Measurements from ENCODE around the gene CD3E.

CD3E gene

GRCh38 chr11:118286545-118286944 lies 18.0 kb upstream of the CD3E start:
- in situ Hi-C loops (cut with MboI; ENCODE audit: low pct_unique_long_range_greater_than_20kb, low sequenced_read_pairs, unreplicated experiment): no loop called here
- no peak for DNase-seq (ENCODE audit: low spot score)
- TF ChIP-seq CTCF (IDR thresholded peaks at IDR 0.05; ENCODE audit: extremely low read depth, insufficient read depth, missing control alignments): no peak

GRCh38 chr11:118287006-118287405 lies 17.5 kb upstream of the CD3E start:
- no peak for TF ChIP-seq CTCF (IDR thresholded peaks at IDR 0.05; ENCODE audit: extremely low read depth, insufficient read depth, missing control alignments)
- in situ Hi-C loops (cut with MboI; ENCODE audit: low pct_unique_long_range_greater_than_20kb, low sequenced_read_pairs, unreplicated experiment): no loop called here
- DNase-seq (ENCODE audit: low spot score): no peak

- no peak for DNase-seq (ENCODE audit: low spot score)
- no peak for TF ChIP-seq CTCF (IDR thresholded peaks at IDR 0.05; ENCODE audit: extremely low read depth, insufficient read depth, missing control alignments)
- in situ Hi-C loops (cut with MboI; ENCODE audit: low pct_unique_long_range_greater_than_20kb, low sequenced_read_pairs, unreplicated experiment): no loop called here
Observed at GRCh38 chr11:118289401-118289800, 15.1 kb upstream of the CD3E start.

- in situ Hi-C loops (cut with MboI; ENCODE audit: low pct_unique_long_range_greater_than_20kb, low sequenced_read_pairs, unreplicated experiment): loop anchor here (5.0 kb wide), 1 partner anchor 94 kb away; no protein-coding TSS in a partner anchor
- peak; percentile 43 for DNase-seq (ENCODE audit: low spot score)
- peak; percentile 59 for TF ChIP-seq CTCF (IDR thresholded peaks at IDR 0.05; ENCODE audit: extremely low read depth, insufficient read depth, missing control alignments)
Observed at GRCh38 chr11:118290923-118291322, 13.6 kb upstream of the CD3E start.

- no peak for DNase-seq (ENCODE audit: low spot score)
- in situ Hi-C loops (cut with MboI; ENCODE audit: low pct_unique_long_range_greater_than_20kb, low sequenced_read_pairs, unreplicated experiment): loop anchor here (5.0 kb wide), 1 partner anchor 94 kb away; no protein-coding TSS in a partner anchor
- no peak for TF ChIP-seq CTCF (IDR thresholded peaks at IDR 0.05; ENCODE audit: extremely low read depth, insufficient read depth, missing control alignments)
Observed at GRCh38 chr11:118291477-118292135, 12.9 kb upstream of the CD3E start.

GRCh38 chr11:118294053-118294452 lies 10.5 kb upstream of the CD3E start:
- in situ Hi-C loops (cut with MboI; ENCODE audit: low pct_unique_long_range_greater_than_20kb, low sequenced_read_pairs, unreplicated experiment): loop anchor here (5.0 kb wide), 1 partner anchor 97 kb away; no protein-coding TSS in a partner anchor
- TF ChIP-seq CTCF (IDR thresholded peaks at IDR 0.05; ENCODE audit: extremely low read depth, insufficient read depth, missing control alignments): no peak
- no peak for DNase-seq (ENCODE audit: low spot score)
